Measurements from ENCODE around the gene DUSP28. TPM values are rescaled to one million over a fixed set of nuclear protein-coding genes. Genes with fewer than 3 reads are reported as not detected.

The DUSP28 gene
- total RNA-seq, 2 donors from 2014 or later, result 5.8 to 14.3 TPM

DNA sequence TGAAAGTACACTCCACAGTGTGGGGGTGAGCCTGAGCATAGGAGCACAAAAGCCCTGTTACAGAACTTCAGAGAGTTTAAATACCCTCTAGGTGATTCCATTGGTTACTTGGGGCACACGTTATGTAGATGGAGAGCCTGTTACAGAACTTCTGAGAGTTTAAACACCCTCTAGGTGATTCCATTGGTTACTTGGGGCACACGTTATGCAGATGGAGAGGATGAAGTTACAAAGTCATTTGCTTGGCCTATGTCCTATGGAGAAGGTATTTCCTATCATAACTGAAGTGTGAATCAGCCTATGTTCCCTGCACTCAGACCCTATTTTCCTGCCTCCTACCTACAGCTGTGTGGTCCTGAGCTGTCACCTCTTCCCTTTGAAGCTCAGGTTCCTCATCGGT lies 22.6 kb downstream of the DUSP28 start:
- no peak for TF ChIP-seq CTCF (IDR thresholded peaks at IDR 0.05)
- Histone ChIP-seq H3K36me3 (peaks cover 5% of the 10 kb centered on the region), H3K9me3 (no peaks in the 10 kb centered on the region), H3K4me1 (ENCODE audit: control insufficient read depth in 1 of 2, low read depth in 2 of 2) (peaks cover 25 to 30% of the 10 kb centered on the region in 2 donors), H3K27me3 (replicated peaks; ENCODE audit: insufficient read depth) (no peaks in the 10 kb centered on the region), H3K27ac (no peak overlapping the region), H3K4me3 (no peak overlapping the region)
- ATAC-seq (ENCODE audit: insufficient number of reproducible peaks, low FRiP score, low read depth) (no peak), DNase-seq (ENCODE audit: low spot score) (no peak)

DNA sequence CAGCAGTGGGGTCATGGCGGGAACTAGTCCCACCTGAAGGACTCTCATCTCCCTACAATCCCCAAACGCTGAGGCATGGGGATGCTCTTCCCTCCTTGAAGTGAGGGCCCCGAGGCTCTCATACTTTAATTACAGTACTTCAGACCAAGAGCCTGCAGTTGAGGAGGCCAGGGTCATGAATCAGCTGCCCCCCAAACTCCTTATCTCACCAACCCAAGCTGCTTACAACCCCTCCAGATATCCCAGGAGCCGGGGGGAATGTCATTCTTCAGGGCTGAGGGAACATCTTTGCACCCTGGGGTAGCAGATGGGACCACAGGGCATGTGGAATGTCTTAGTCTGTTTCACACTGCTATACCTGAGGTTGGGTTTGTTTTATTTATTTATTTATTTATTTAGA lies 23.6 kb downstream of the DUSP28 start:
- H3K27ac ChIP-seq, result no peak overlapping the region
- no peaks in the 10 kb centered on the region for H3K9me3 ChIP-seq
- no peaks in the 10 kb centered on the region for H3K36me3 ChIP-seq
- ATAC-seq (ENCODE audit: insufficient number of reproducible peaks, low FRiP score, low read depth) (no peak), DNase-seq (ENCODE audit: low spot score) (no peak)
- no peaks in the 10 kb centered on the region for H3K27me3 ChIP-seq (replicated peaks; ENCODE audit: insufficient read depth)
- H3K4me1 ChIP-seq (ENCODE audit: control insufficient read depth in 1 of 2, low read depth in 2 of 2), result peaks cover 32 to 40% of the 10 kb centered on the region in 2 donors
- H3K4me3 ChIP-seq, result no peak overlapping the region
- no peak for TF ChIP-seq CTCF (IDR thresholded peaks at IDR 0.05)

GRCh38 chr2:240584486-240585031 lies 24.4 kb downstream of the DUSP28 start:
- Histone ChIP-seq H3K36me3 (no peaks in the 10 kb centered on the region), H3K4me3 (peak overlapping the region; percentile 91), H3K27me3 (replicated peaks; ENCODE audit: insufficient read depth) (no peaks in the 10 kb centered on the region), H3K27ac (no peak overlapping the region), H3K4me1 (ENCODE audit: control insufficient read depth in 1 of 2, low read depth in 2 of 2) (peaks cover 32 to 39% of the 10 kb centered on the region in 2 donors), H3K9me3 (no peaks in the 10 kb centered on the region)
- ATAC-seq (ENCODE audit: insufficient number of reproducible peaks, low FRiP score, low read depth) (no peak), DNase-seq (ENCODE audit: low spot score) (no peak)
- TF ChIP-seq CTCF (IDR thresholded peaks at IDR 0.05), result no peak

DNA sequence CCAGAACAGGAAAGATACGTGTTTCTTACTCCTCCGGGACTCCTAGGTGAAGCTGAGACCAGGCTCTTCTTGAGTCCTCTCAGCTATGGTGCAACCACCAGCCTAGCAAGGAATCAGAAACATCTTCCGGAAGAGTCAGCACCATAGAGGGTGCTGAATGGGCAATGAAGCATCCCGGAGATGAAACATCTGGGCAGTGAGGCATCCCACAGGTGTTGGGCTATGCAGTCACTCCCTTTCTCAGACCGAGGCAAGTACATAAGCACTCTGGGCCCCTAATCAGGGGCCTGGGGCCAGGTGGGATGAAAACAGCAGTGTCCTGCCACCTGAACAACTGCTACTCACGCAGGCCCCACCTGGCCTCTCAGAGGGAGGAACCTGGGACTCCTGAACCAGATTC lies 24.9 kb downstream of the DUSP28 start:
- ATAC-seq (ENCODE audit: insufficient number of reproducible peaks, low FRiP score, low read depth) (no peak), DNase-seq (ENCODE audit: low spot score) (no peak)
- H3K36me3 ChIP-seq, result no peaks in the 10 kb centered on the region
- H3K4me3 ChIP-seq, result peak overlapping the region; percentile 91
- H3K4me1 ChIP-seq (ENCODE audit: control insufficient read depth in 1 of 2, low read depth in 2 of 2), result peaks cover 27 to 34% of the 10 kb centered on the region in 2 donors
- no peaks in the 10 kb centered on the region for H3K27me3 ChIP-seq (replicated peaks; ENCODE audit: insufficient read depth)
- H3K27ac ChIP-seq, result no peak overlapping the region
- no peak for TF ChIP-seq CTCF (IDR thresholded peaks at IDR 0.05)
- H3K9me3 ChIP-seq, result no peaks in the 10 kb centered on the region

DNA sequence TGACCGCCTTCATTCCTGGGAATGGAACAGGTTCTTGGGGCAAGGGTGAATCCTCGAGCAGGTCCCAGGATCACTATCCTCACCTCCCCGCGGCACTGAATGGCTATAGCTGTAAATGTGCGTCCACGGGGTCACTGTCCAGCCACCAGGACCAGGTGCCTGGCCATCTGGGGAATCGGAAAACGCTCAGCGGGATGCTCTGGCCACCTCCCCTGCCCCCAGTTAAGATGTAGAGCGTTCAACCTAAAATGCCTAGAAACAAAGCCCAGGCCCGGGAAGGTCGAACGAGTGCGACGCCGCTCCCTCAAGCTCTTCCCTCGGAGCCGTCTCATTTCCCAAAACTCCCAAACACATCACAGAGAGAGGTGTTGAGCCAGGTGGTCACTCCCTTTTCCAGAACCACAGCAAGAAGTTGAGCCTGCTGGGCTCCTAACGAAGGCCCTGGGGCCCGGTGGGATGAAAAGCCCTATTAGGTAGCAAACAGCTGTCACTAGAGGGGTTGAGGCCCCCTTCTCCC lies 25.6 kb downstream of the DUSP28 start:
- peaks cover 22 to 34% of the 10 kb centered on the region in 2 donors for H3K4me1 ChIP-seq (ENCODE audit: control insufficient read depth in 1 of 2, low read depth in 2 of 2)
- no peak for ATAC-seq (ENCODE audit: insufficient number of reproducible peaks, low FRiP score, low read depth)

More for the DNA sequence above, 25.6 kb downstream of the DUSP28 start:
- H3K36me3 ChIP-seq, result peaks cover 3% of the 10 kb centered on the region
- TF ChIP-seq CTCF (IDR thresholded peaks at IDR 0.05), result no peak
- H3K27me3 ChIP-seq (replicated peaks; ENCODE audit: insufficient read depth), result no peaks in the 10 kb centered on the region
- no peak for DNase-seq (ENCODE audit: low spot score)
- peak overlapping the region; percentile 88 to 95 for H3K27ac ChIP-seq
- no peaks in the 10 kb centered on the region for H3K9me3 ChIP-seq
- H3K4me3 ChIP-seq, result peak overlapping the region; percentile 91

All from thoracic aorta (tissue), 2 donors.